ENCODE results near the gene GPC5. TPM values are rescaled to one million over a fixed set of nuclear protein-coding genes. Genes with fewer than 3 reads are reported as not detected.

GPC5 gene
- total and polyA plus RNA-seq, 2 donors (not counting 3 experiments of a cell fraction or from before 2014, with no cell fraction given), result 0.59 to 0.97 TPM

GRCh38 chr13:91572439-91572838 is 174.0 kb downstream of the GPC5 start:
- TF ChIP-seq EZH2 (IDR thresholded peaks at IDR 0.05; ENCODE audit: borderline replicate concordance, low read depth, low read length, severe bottlenecking) (no peak), GATA2 (IDR thresholded peaks at IDR 0.05; ENCODE audit: insufficient read depth, insufficient read length, low read depth, low read length) (no peak), JUN (IDR thresholded peaks at IDR 0.05; ENCODE audit: borderline replicate concordance, insufficient read depth, insufficient read length, low read depth) (no peak), FOS (IDR thresholded peaks at IDR 0.05; ENCODE audit: borderline replicate concordance, insufficient read depth, low read length) (no peak), MYC (IDR thresholded peaks at IDR 0.05; ENCODE audit: low read depth, low read length) (no peak), POLR2A (IDR thresholded peaks at IDR 0.05; ENCODE audit: low read depth, low read length) (no peak), POLR2AphosphoS5 (IDR thresholded peaks at IDR 0.05; ENCODE audit: insufficient read depth, low read depth, low read length) (no peak)
- TF ChIP-seq, protein P1, sequence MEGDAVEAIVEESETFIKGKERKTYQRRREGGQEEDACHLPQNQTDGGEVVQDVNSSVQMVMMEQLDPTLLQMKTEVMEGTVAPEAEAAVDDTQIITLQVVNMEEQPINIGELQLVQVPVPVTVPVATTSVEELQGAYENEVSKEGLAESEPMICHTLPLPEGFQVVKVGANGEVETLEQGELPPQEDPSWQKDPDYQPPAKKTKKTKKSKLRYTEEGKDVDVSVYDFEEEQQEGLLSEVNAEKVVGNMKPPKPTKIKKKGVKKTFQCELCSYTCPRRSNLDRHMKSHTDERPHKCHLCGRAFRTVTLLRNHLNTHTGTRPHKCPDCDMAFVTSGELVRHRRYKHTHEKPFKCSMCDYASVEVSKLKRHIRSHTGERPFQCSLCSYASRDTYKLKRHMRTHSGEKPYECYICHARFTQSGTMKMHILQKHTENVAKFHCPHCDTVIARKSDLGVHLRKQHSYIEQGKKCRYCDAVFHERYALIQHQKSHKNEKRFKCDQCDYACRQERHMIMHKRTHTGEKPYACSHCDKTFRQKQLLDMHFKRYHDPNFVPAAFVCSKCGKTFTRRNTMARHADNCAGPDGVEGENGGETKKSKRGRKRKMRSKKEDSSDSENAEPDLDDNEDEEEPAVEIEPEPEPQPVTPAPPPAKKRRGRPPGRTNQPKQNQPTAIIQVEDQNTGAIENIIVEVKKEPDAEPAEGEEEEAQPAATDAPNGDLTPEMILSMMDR (IDR thresholded peaks at IDR 0.05; ENCODE audit: extremely low read depth in 1 of 2, insufficient read depth in 1 of 2, low read depth in 1 of 2, low read length in 2 of 2), result no peak
- TF ChIP-seq, protein P2, sequence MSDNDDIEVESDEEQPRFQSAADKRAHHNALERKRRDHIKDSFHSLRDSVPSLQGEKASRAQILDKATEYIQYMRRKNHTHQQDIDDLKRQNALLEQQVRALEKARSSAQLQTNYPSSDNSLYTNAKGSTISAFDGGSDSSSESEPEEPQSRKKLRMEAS (IDR thresholded peaks at IDR 0.05; ENCODE audit: insufficient read depth, insufficient read length), result no peak
- H3K4me3 ChIP-seq (replicated peaks in 1 of 3; ENCODE audit: insufficient read depth in 1 of 3, low read depth in 1 of 3, low read length in 3 of 3), result no peak overlapping the region
- CTCF ChIA-PET, result no interaction called here
- no peak for FAIRE-seq
- intact Hi-C loops (cut with micrococcal nuclease) (no loop called here), dilution Hi-C loops (cut with MboI; ENCODE audit: extremely low pct_ligation_motif_present, low sequenced_read_pairs) (no loop called here)
- POLR2A ChIA-PET, result no interaction called here
- BruUV-seq (replicated peaks), result no TSS peak
- no peaks in the 10 kb centered on the region for H3K4me1 ChIP-seq (ENCODE audit: control insufficient read depth, extremely low read depth, insufficient read depth, low read length)
- no peaks in the 10 kb centered on the region for H3K36me3 ChIP-seq (ENCODE audit: control insufficient read depth in 2 of 2, extremely low read depth in 1 of 2, insufficient read depth in 2 of 2, low read length in 2 of 2)
- H4K20me1 ChIP-seq (replicated peaks; ENCODE audit: control insufficient read depth, extremely low read depth, insufficient read depth, low read length), result no peaks in the 10 kb centered on the region
- no peaks in the 10 kb centered on the region for H3K9me1 ChIP-seq (replicated peaks; ENCODE audit: control insufficient read depth, extremely low read depth, insufficient read depth, low read length)
- no peak for DNase-seq (ENCODE audit: low read depth, low spot score)
- no peak overlapping the region for H3K4me2 ChIP-seq (ENCODE audit: insufficient read depth, low read length)
- H3K9ac ChIP-seq (replicated peaks; ENCODE audit: extremely low read depth, insufficient read depth, low read length), result no peak overlapping the region
- no peak overlapping the region for H2AFZ ChIP-seq (ENCODE audit: low read depth, low read length)
- no peaks in the 10 kb centered on the region for H3K27me3 ChIP-seq (ENCODE audit: control insufficient read depth in 2 of 2, insufficient read depth in 2 of 2, low read length in 2 of 2)
- H3K27ac ChIP-seq (ENCODE audit: insufficient read depth, low read depth, low read length), result no peak overlapping the region
- H3K79me2 ChIP-seq (ENCODE audit: control insufficient read depth, insufficient read depth, low read length), result no peaks in the 10 kb centered on the region
- no peaks in the 10 kb centered on the region for H3K9me3 ChIP-seq (replicated peaks; ENCODE audit: control insufficient read depth, insufficient read depth, low read length)

All from endothelial cell of umbilical vein (primary cell).